Suprapubic skin (tissue), 3 donors: Measurements from ENCODE around the gene PTK6.

Source experiments
- POLR2A ChIP-seq, 2 donors: fragments of 450-650 bp; IDR thresholded peaks; one replicate each; pipeline ENCODE4 v1.6.1; 2017; ENCODE audit warnings: antibody characterized with exemption in 2 of 2, mild to moderate bottlenecking in 2 of 2, moderate library complexity in 2 of 2
- TF ChIP-seq, protein P1 (sequence below), 2 donors: fragments of 200-600 bp in 1 of 2; fragments of 450-650 bp in 1 of 2; sonication (generic) in 1 of 2; IDR thresholded peaks; one replicate each; pipeline ENCODE4 v1.5.1; 2016 to 2019; ENCODE audit warnings: antibody characterized with exemption in 2 of 2, mild to moderate bottlenecking in 1 of 2, moderate library complexity in 1 of 2

DNA sequence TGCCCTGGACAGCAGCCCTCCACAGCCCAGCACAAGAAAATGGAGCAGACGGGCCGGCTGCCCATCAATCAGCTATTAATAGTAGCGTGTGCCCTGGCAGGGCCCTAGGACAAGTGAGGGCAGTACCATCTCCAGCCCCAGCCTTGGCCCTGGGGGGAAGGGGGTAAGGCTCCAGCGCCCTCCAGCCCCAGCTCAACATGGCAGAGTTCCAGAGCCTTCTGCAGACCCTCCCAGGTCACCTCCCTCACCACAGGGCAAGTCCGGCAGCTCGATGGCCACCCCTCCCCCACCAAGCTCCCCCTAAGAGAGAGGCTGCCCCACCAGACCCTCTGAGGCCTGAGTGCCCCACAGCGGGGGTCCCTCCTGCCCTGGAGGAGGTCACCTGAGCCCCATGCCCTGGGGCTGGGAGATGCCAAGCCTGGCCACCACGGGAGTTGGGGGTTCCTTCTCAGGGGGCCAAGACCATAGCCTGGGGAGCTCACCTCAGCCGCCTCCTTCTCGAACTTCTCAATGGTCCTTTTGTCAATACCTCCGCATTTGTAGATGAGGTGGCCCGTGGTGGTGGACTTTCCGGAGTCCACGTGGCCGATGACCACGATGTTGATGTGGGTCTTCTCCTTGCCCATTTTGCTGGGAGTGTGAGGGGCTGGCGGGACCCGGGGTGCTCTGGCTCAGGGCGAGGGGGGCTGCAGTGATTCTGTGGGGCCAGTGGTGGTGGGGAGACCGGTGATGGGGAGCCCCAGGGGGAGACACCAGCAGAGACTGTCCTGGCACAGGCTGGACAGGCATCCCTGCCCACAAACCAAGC lies 39.8 kb downstream of the PTK6 start:
- TF ChIP-seq, protein P1, sequence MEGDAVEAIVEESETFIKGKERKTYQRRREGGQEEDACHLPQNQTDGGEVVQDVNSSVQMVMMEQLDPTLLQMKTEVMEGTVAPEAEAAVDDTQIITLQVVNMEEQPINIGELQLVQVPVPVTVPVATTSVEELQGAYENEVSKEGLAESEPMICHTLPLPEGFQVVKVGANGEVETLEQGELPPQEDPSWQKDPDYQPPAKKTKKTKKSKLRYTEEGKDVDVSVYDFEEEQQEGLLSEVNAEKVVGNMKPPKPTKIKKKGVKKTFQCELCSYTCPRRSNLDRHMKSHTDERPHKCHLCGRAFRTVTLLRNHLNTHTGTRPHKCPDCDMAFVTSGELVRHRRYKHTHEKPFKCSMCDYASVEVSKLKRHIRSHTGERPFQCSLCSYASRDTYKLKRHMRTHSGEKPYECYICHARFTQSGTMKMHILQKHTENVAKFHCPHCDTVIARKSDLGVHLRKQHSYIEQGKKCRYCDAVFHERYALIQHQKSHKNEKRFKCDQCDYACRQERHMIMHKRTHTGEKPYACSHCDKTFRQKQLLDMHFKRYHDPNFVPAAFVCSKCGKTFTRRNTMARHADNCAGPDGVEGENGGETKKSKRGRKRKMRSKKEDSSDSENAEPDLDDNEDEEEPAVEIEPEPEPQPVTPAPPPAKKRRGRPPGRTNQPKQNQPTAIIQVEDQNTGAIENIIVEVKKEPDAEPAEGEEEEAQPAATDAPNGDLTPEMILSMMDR (IDR thresholded peaks at IDR 0.05), result no peak
- no peak for TF ChIP-seq POLR2A (IDR thresholded peaks at IDR 0.05)
